NT2/D1 (cell line): Measurements from ENCODE around the gene TMEM141.
"Not testable (repeated sequence)": the region's sequence is repeated elsewhere in the genome, so short reads cannot be mapped to it uniquely, and the experiment has no call there.

ENCODE experiments used
- DNase-seq: peaks from one replicate; pipeline ENCODE4 v3.0.0-alpha.2; 2011; ENCODE audit warnings: low read depth, low spot score
- H3K27me3 ChIP-seq: 2 replicates; pipeline ENCODE4 v1.6.0; 2011; ENCODE audit warnings: mild to moderate bottlenecking; ENCODE audit not compliant: insufficient read length, insufficient read depth
- H3K36me3 ChIP-seq: 2 replicates; pipeline ENCODE4 v1.6.1; 2011; ENCODE audit warnings: mild to moderate bottlenecking, low read length, mixed read lengths; ENCODE audit not compliant: insufficient read depth, insufficient read length
- H3K4me1 ChIP-seq: 2 replicates; pipeline ENCODE4 v1.5.1; 2011; ENCODE audit not compliant: insufficient read depth, insufficient read length
- H3K4me3 ChIP-seq: 2 replicates; pipeline ENCODE4 v1.5.1; 2011; ENCODE audit warnings: low read depth; ENCODE audit not compliant: insufficient read length
- H3K9ac ChIP-seq: 2 replicates; pipeline ENCODE4 v1.6.0; 2011; ENCODE audit warnings: low read depth; ENCODE audit not compliant: insufficient read length
- H3K9me3 ChIP-seq: 2 replicates; pipeline ENCODE4 v1.5.1; 2011; ENCODE audit warnings: mild to moderate bottlenecking, low read length; ENCODE audit not compliant: insufficient read depth
- SUZ12 ChIP-seq: IDR thresholded peaks from 2 replicates; pipeline ENCODE4 v1.6.1; 2011; ENCODE audit not compliant: insufficient read length, insufficient read depth; ENCODE audit errors: extremely low read depth
- YY1 ChIP-seq: IDR thresholded peaks from 2 replicates; pipeline ENCODE4 v1.6.1; 2011; ENCODE audit not compliant: insufficient read length, insufficient read depth
- ZNF274 ChIP-seq: IDR thresholded peaks from 2 replicates; pipeline ENCODE4 v1.6.1; 2011; ENCODE audit warnings: mild to moderate bottlenecking, low read depth, low read length

The TMEM141 gene

DNA sequence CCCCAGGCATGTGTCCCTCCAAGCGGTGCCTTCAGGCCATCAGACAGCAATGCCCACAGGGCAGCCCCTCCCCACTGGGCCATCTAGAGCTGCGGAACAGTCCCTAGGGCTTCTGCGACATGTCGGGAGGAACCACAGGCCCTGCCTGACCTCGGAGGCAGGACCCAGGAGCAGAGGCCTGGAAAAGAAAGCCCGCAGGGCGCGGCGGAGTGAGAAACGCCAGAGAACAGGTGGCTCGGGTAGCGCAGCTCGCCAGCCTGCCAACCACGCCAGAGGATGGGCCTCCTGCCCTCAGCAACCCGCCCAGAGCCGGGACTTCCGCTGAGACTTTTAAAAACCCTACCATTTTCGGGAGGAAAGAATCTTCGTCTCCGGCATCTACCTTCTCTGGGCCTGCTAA, 33.8 kb upstream of the TMEM141 start:
- TF ChIP-seq SUZ12 (no peak), ZNF274 (no peak)
- Histone ChIP-seq H3K36me3 (no peaks in the 10 kb centered on the region), H3K9ac (peak overlapping the region; percentile 8), H3K27me3 (no peaks in the 10 kb centered on the region), H3K4me1 (peaks cover 44% of the 10 kb centered on the region), H3K9me3 (peaks cover 2% of the 10 kb centered on the region; the same call in 1 of the 2 replicates), H3K4me3 (no peak overlapping the region)
- no peak for DNase-seq

DNA sequence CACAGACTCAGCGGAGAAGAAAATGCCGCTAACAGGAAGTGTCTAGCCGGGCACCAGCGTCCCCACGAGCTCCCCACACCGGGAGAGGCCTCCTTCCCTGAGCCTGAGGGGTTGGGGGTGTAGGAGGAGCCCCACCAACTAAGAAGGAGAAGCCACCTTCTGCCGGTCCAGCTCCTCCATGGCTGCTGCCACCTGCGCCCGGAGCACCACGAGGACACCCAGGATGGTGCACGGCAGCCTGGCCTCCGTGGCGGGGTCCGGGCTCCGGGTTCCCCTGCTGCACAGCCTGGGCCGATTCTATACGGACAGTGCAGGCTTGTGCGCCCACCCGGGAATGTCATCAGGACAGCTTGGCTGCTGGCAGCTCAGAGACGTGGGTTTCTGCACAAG, 33.4 kb upstream of the TMEM141 start:
- Histone ChIP-seq H3K9me3 (no peaks in the 10 kb centered on the region), H3K9ac (no peak overlapping the region), H3K36me3 (no peaks in the 10 kb centered on the region), H3K4me1 (peaks cover 45% of the 10 kb centered on the region), H3K4me3 (no peak overlapping the region), H3K27me3 (no peaks in the 10 kb centered on the region)
- DNase-seq: no peak
- no peak for TF ChIP-seq ZNF274
- TF ChIP-seq YY1: no peak
- no peak for TF ChIP-seq SUZ12

DNA sequence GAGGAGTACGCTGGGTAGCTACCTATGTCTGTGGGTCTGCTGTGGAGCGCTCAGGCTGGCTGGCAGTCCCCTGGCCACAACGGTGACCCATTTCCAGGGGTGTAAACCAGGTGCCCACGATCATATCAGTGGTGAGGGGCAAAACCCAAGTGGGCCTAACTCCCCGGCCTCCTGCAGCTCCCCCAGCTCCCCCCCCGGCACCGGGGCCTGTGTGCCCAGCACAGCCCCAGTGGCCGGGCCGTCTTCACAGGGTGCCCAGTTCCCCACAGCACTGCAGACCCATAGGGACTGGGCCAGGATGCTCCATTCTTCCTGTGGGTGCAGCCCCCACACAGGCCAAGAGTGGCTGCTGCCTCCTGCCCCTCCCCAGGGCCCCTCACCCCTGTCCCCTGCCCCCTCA, 32.1 kb upstream of the TMEM141 start:
- DNase-seq: no peak
- H3K9ac ChIP-seq: no peak overlapping the region
- no peak overlapping the region for H3K4me3 ChIP-seq
- no peaks in the 10 kb centered on the region for H3K9me3 ChIP-seq
- H3K36me3 ChIP-seq: no peaks in the 10 kb centered on the region
- peaks cover 47% of the 10 kb centered on the region for H3K4me1 ChIP-seq
- H3K27me3 ChIP-seq: no peaks in the 10 kb centered on the region
- TF ChIP-seq SUZ12: no peak

DNA sequence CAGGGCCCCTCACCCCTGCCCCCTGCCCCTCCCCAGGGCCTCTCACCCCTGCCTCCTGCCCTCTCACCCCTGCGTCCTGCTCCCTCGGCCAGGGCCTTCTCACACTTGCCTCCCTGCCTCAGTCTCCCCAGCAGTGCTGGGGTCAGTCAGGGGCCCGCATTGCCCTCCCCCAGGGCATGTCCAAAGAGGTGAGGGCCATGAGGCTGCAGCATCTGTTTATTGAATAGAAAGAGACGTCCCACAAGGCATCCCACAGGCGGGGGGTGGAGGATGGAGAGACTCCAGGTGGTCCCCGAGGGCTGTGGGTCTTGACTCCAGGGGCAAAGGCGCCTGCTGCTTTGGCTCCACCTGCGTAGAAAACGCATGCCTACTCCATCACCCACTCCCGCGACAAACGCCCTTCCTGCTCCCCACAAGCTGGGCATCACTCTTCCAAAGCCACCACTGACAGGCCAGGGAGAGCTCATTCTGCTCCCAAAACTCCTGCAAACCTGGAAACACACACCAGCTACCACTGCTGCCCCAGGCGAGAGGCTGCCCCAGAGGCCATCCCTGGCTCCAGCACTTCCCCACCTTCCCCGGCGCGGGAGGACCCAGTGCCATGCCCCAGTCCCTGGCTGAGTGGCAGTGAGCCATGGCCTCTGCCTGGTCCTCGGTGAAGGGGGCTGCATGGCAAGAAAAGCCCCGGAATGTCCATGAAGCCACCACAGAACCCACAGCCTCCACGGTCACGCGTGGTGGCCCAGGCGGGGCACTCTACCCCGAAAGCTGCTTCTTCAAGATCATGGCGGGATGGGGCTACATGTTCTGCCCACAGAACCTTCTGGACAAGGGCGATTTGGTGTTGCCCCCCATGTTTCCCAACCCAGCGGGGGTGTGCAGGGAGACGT, 31.5 kb upstream of the TMEM141 start:
- TF ChIP-seq YY1: no peak
- no peak for TF ChIP-seq ZNF274
- no peak for TF ChIP-seq SUZ12
- no peak overlapping the region for H3K4me3 ChIP-seq
- H3K36me3 ChIP-seq: no peaks in the 10 kb centered on the region
- no peaks in the 10 kb centered on the region for H3K27me3 ChIP-seq
- H3K9me3 ChIP-seq: no peaks in the 10 kb centered on the region
- H3K4me1 ChIP-seq: peaks cover 50% of the 10 kb centered on the region
- DNase-seq: no peak
- peak overlapping the region; percentile 59 for H3K9ac ChIP-seq

DNA sequence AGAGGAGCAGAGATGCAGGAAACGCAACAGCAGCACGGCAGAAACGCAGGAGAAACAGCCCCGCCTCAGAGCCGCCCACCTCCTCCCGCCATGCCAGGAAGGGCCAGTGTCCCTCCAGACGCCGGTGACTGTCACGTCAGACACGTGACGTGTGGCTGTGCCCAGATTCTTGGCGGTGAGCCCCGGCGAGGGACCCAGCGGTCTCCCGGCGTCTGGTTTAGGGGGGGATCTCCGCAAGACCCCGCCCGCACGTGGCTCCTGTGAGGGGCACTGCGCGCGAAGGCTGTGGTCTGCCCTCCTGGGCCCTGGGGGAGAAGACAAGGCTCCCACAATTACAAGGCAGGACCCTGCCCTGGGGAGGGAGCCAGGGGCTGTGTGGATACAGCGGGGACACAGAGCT, 30.7 kb upstream of the TMEM141 start:
- H3K36me3 ChIP-seq: no peaks in the 10 kb centered on the region
- no peaks in the 10 kb centered on the region for H3K27me3 ChIP-seq
- peaks cover 55% of the 10 kb centered on the region for H3K4me1 ChIP-seq
- DNase-seq: no peak
- H3K4me3 ChIP-seq: no peak overlapping the region
- TF ChIP-seq SUZ12: no peak
- no peak for TF ChIP-seq YY1
- no peak for TF ChIP-seq ZNF274
- peak overlapping the region; percentile 59 for H3K9ac ChIP-seq
- no peaks in the 10 kb centered on the region for H3K9me3 ChIP-seq

DNA sequence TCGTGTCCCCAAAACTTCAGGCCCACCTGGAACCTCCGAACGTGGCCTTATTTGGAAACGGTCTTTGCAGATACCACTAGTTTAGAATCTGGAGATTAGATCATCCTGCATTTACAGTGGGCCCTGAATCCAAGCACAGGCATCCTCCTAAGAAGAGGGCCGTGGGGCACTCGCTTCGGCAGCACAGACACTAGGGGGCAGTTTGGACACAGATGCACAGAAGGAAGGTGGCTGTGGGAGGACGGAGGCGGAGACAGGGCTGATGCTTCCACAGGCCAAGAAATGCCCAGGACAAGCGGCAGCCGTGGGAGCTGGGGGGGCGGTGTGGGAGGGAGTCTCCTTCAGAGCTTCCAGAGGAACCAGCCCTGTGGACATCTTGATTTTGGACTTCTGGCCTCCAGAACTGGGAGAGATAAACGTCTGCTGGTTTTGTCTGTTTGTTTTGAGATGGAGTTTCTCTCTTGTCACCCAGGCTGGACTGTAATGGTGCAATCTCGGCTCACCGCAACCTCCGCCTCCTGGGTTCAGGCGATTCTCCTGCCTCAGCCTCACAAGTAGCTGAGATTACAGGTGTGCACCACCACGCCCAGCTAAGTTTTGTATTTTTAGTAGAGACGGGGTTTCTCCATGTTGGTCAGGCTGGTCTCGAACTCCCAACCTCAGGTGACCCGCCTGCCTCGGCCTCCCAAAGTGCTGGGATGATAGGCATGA, 30.2 kb upstream of the TMEM141 start:
- peak; percentile 40 for DNase-seq
- not testable (repeated sequence) for H3K27me3 ChIP-seq, H3K9me3 ChIP-seq, H3K4me3 ChIP-seq, H3K36me3 ChIP-seq
- peak overlapping the region; percentile 59 for H3K9ac ChIP-seq
- peaks cover 55% of the 10 kb centered on the region for H3K4me1 ChIP-seq

DNA sequence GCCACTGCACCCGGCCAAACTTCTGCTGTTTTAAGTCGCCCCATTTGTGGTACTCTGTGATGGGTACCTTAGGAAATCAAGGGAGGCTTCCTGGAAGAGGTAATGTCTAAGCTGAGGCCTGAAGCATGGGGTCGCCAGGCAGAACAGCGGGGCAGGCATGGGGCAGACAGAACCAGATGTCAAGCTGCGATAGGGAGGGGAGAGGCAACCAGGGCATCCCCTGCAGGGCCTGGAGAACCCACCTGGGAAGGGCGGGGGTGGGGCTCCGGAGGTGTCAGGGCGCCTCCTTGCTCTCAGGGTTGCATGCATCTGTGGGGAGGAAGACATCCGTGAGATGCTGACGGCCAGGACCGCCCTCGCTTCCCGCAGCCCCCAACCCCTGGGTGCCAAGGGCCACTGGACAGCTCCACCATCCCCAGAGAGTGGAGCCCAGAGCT, 29.6 kb upstream of the TMEM141 start:
- H3K4me3 ChIP-seq: no peak overlapping the region
- no peak for TF ChIP-seq SUZ12
- no peak for TF ChIP-seq YY1
- TF ChIP-seq ZNF274: no peak
- DNase-seq: no peak
- no peaks in the 10 kb centered on the region for H3K27me3 ChIP-seq
- no peaks in the 10 kb centered on the region for H3K36me3 ChIP-seq
- H3K9ac ChIP-seq: no peak overlapping the region
- H3K9me3 ChIP-seq: no peaks in the 10 kb centered on the region
- H3K4me1 ChIP-seq: peaks cover 55% of the 10 kb centered on the region
